Neutrophil (primary cell): Measurements from ENCODE around the gene LEF1.

Experiments used
- H3K27ac ChIP-seq: fragments of 200-600 bp; sonication (generic); 2 replicates; pipeline ENCODE4 v1.5.1; 2016; ENCODE audit warnings: mild to moderate bottlenecking, moderate library complexity
- H3K27me3 ChIP-seq: fragments of 200-600 bp; sonication (generic); 2 replicates; pipeline ENCODE4 v1.6.0; 2016; ENCODE audit warnings: mild to moderate bottlenecking
- H3K36me3 ChIP-seq: fragments of 200-600 bp; sonication (generic); 2 replicates; pipeline ENCODE4 v1.5.1; 2017
- H3K4me1 ChIP-seq, 2 experiments: fragments of 200-600 bp in 1 of 2; sonication (generic) in 1 of 2; 1 replicate in 1 of 2; 2 replicates in 1 of 2; pipeline versions ENCODE4 v1.5.1 to v1.6.1; 2013 to 2016; ENCODE audit warnings: low read depth in 1 of 2, low read length in 1 of 2, mild to moderate bottlenecking in 1 of 2, moderate library complexity in 1 of 2; ENCODE audit not compliant: control insufficient read depth in 1 of 2, insufficient read depth in 1 of 2
- H3K4me3 ChIP-seq, 2 experiments: fragments of 200-600 bp in 1 of 2; sonication (generic) in 1 of 2; 1 replicate in 1 of 2; 2 replicates in 1 of 2; pipeline ENCODE4 v1.5.1; 2013 to 2016; ENCODE audit warnings: low read depth in 1 of 2, low read length in 1 of 2, mild to moderate bottlenecking in 1 of 2, moderate library complexity in 1 of 2
- H3K9me3 ChIP-seq: fragments of 200-600 bp; sonication (generic); 2 replicates; pipeline ENCODE4 v1.5.1; 2016
- TF ChIP-seq, protein P1 (sequence below): fragments of 200-600 bp; sonication (generic); IDR thresholded peaks from 2 replicates; pipeline ENCODE4 v1.5.1; 2016; ENCODE audit warnings: antibody characterized with exemption

Gene LEF1

DNA sequence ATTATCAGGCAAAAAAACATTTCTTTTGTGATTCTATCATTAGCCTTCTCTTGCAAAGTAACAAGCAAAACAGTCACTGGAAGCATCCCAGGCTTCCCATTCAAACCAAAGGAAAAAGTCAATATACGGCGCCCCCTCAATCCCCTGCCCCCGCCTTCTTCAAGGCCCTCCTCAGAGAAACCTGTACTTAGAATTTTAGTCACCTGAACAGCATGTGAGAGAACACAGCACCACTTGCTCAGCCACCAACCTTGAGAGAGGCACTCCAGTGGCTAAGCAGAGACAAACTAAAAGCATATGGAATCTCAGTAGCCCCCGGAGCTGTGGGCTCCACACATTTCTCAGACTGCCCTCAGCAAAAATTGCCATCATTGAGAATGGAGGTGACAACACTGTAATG, 25.2 kb downstream of the LEF1 start:
- Histone ChIP-seq H3K9me3 (no peaks in the 10 kb centered on the region), H3K4me1 (no peaks in the 10 kb centered on the region), H3K36me3 (no peaks in the 10 kb centered on the region), H3K4me3 (no peak overlapping the region), H3K27ac (no peak overlapping the region), H3K27me3 (no peaks in the 10 kb centered on the region)
- TF ChIP-seq, protein P1, sequence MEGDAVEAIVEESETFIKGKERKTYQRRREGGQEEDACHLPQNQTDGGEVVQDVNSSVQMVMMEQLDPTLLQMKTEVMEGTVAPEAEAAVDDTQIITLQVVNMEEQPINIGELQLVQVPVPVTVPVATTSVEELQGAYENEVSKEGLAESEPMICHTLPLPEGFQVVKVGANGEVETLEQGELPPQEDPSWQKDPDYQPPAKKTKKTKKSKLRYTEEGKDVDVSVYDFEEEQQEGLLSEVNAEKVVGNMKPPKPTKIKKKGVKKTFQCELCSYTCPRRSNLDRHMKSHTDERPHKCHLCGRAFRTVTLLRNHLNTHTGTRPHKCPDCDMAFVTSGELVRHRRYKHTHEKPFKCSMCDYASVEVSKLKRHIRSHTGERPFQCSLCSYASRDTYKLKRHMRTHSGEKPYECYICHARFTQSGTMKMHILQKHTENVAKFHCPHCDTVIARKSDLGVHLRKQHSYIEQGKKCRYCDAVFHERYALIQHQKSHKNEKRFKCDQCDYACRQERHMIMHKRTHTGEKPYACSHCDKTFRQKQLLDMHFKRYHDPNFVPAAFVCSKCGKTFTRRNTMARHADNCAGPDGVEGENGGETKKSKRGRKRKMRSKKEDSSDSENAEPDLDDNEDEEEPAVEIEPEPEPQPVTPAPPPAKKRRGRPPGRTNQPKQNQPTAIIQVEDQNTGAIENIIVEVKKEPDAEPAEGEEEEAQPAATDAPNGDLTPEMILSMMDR, result no peak

DNA sequence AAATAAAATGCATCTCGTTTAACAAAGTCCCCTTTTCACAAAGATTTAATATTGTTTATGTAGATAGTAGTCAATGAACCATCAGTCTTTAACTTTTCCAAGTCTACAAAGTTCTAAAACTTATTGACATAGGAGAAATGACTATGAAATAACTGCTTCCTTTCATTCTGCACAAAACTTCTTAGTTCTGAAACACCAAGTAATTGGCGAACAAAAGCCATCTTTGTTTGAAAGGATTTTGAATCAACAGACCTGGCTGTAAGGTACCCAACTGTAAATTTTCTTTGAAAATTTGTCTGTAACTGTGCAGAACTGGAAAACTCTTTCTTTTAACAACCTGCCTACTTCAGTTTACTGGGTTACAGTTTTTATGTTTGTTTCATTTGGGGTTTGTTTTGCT, 25.9 kb downstream of the LEF1 start:
- Histone ChIP-seq H3K9me3 (no peaks in the 10 kb centered on the region), H3K36me3 (no peaks in the 10 kb centered on the region), H3K27me3 (no peaks in the 10 kb centered on the region), H3K27ac (no peak overlapping the region), H3K4me1 (no peaks in the 10 kb centered on the region), H3K4me3 (no peak overlapping the region)
- TF ChIP-seq, protein P1, result no peak

DNA sequence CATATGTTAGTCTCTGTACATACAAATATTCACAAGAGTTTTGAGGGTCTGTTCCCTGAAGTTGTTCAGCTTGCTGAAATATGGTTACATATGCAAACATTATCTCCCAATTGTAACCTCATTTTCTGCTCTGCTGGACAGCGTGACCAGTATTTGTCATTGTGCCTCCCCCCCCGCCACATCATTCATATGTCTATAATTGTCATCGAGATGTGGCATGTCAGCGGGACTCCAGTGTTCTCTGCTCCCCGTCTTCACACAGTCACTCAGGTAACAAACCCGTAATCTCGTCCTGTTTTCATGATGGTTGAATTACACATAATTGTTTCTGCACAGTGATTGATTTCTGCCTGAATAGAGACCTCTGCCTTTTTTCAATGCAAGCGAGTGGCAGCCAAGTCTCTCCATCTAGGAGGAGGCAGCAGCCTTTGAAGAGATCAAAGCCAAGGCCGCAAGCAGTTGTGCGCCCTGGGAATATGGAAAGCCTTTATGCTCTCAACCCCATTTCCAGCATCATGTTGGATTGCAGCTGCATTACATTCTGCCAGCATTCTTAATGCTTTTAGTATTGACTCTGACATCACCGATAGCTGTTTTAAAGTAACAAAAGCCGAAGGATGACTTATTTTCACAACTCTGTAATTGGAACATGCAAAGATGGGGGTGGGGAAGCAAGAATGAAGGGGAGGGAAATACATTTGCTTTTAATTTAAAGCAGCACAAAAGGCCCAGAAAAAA, 27.4 kb downstream of the LEF1 start:
- Histone ChIP-seq H3K4me1 (no peaks in the 10 kb centered on the region), H3K4me3 (no peak overlapping the region), H3K27ac (no peak overlapping the region), H3K36me3 (no peaks in the 10 kb centered on the region), H3K9me3 (no peaks in the 10 kb centered on the region), H3K27me3 (no peaks in the 10 kb centered on the region)
- TF ChIP-seq, protein P1, result no peak

DNA sequence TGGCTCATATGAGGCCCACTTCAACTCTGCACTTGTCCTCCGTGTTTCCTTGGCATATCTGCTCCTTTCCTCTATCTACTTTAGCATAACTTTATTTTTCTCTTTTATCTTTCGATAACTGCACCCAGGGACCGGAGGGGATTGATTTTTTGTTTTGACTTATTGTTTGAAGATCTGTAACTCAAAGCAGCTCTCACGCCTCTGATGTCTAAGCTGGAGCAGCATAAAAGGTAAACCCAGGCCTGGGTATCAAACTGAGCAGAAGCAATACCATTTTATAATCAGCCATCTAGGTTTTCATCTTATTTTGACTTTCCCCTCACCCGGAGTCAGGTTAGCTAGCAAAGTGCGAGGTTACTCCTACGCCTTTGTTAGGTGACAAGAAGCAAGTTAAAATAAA, 28.4 kb downstream of the LEF1 start:
- no peaks in the 10 kb centered on the region for H3K4me1 ChIP-seq
- H3K27ac ChIP-seq, result no peak overlapping the region
- TF ChIP-seq, protein P1, result no peak
- no peaks in the 10 kb centered on the region for H3K36me3 ChIP-seq
- no peak overlapping the region for H3K4me3 ChIP-seq
- H3K27me3 ChIP-seq, result no peaks in the 10 kb centered on the region
- H3K9me3 ChIP-seq, result no peaks in the 10 kb centered on the region

DNA sequence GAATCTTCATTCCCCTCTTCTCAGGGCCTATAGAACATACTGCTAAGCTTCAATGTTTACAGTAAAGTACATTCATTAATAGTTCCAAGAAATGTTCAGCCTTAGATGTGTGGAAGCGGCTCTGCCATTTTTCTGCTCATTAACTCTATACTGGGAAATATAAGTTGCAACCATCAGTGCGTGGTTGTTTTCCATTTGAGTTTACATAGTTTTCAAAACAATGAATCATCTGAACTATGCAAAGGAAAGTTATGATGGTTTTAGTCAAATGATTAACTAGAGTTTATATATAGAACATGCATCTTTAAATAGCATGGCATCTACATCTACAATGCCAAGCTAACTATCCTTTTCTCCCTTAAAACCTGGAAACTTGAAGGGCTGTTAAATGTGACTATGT, 29.6 kb downstream of the LEF1 start:
- Histone ChIP-seq H3K9me3 (no peaks in the 10 kb centered on the region), H3K27me3 (no peaks in the 10 kb centered on the region), H3K36me3 (no peaks in the 10 kb centered on the region), H3K4me1 (no peaks in the 10 kb centered on the region), H3K27ac (no peak overlapping the region), H3K4me3 (no peak overlapping the region)
- TF ChIP-seq, protein P1, result no peak
